ENCODE data around the gene BLZF1.
"Not testable (repeated sequence)": the region's sequence is repeated elsewhere in the genome, so short reads cannot be mapped to it uniquely, and the experiment has no call there.

- TF ChIP-seq CTCF, POLR2AphosphoS5, EP300 (IDR thresholded peaks at IDR 0.05): not testable (repeated sequence)
These were observed 40.3 kb downstream of the BLZF1 start for GRCh38 chr1:169408340-169408739.

All from esophagus muscularis mucosa (tissue), 4 donors.